Tibial artery (tissue), 4 donors: Measurements from ENCODE around the gene MS4A5.

Source experiments
- DNase-seq, 2 donors: peaks; one replicate each; pipeline ENCODE4 v3.0.0-alpha.2; 2019
- H3K27ac ChIP-seq, 2 donors: fragments of 200-600 bp; sonication (generic) in 1 of 2; 1 replicate in 1 of 2; 2 replicates in 1 of 2; pipeline ENCODE4 v1.5.1; 2018 to 2019; ENCODE audit warnings: mild to moderate bottlenecking in 1 of 2
- H3K27me3 ChIP-seq, 2 donors: fragments of 200-600 bp; sonication (generic) in 1 of 2; one replicate each; pipeline versions ENCODE4 v1.5.1 to v1.6.0; 2016 to 2019
- H3K36me3 ChIP-seq, 3 donors: fragments of 200-600 bp; sonication (generic) in 2 of 3; one replicate each; pipeline ENCODE4 v1.5.1; 2016 to 2019; ENCODE audit warnings: mild to moderate bottlenecking in 2 of 3
- H3K4me1 ChIP-seq, 4 donors: fragments of 200-600 bp; sonication (generic) in 2 of 4; 1 replicate in 3 of 4; 2 replicates in 1 of 4; pipeline ENCODE4 v1.5.1; 2016 to 2019
- H3K4me3 ChIP-seq, 2 donors: fragments of 200-600 bp; sonication (generic) in 1 of 2; 1 replicate in 1 of 2; 2 replicates in 1 of 2; pipeline ENCODE4 v1.5.1; 2018 to 2019; ENCODE audit warnings: mild to moderate bottlenecking in 2 of 2
- H3K9me3 ChIP-seq, 3 donors: fragments of 200-600 bp; sonication (generic) in 1 of 3; one replicate each; pipeline ENCODE4 v1.5.1; 2016 to 2019
- CTCF ChIP-seq, 2 experiments: fragments of 200-600 bp in 1 of 2; fragments of 450-650 bp in 1 of 2; IDR thresholded peaks; one replicate each; pipeline ENCODE4 v1.5.1; 2017 to 2019; ENCODE audit warnings: antibody characterized with exemption in 2 of 2, mild to moderate bottlenecking in 1 of 2, moderate library complexity in 1 of 2
- intact Hi-C: fragments of 100-400 bp; cut with DNase I; formaldehyde crosslinking; loops from one replicate; pipeline ENCODE4 v1.15.0; 2023; ENCODE audit warnings: low total_unique reads

The MS4A5 gene

GRCh38 chr11:60429272-60429671, at the start of gene MS4A5:
Gene MS4A5, plus strand, starts transcription at chr11:60429572. Its CDS starts 103 bp downstream, at chr11:60429675.
- H3K36me3 ChIP-seq = no peaks in the 10 kb centered on the region
- H3K9me3 ChIP-seq = no peaks in the 10 kb centered on the region
- intact Hi-C loops = no loop called here
- no peak for DNase-seq
- no peak within 1 kb of the TSS for H3K4me3 ChIP-seq
- TF ChIP-seq CTCF (IDR thresholded peaks at IDR 0.05) = no peak
- no peaks in the 10 kb centered on the region for H3K4me1 ChIP-seq
- H3K27me3 ChIP-seq = no peaks in the 10 kb centered on the region
- no peak within 1 kb of the TSS for H3K27ac ChIP-seq

GRCh38 chr11:60389279-60389910, 40.0 kb upstream of the MS4A5 start:
- Histone ChIP-seq H3K27ac (no peak overlapping the region), H3K4me1 (no peaks in the 10 kb centered on the region), H3K27me3 (no peaks in the 10 kb centered on the region), H3K4me3 (no peak overlapping the region), H3K36me3 (no peaks in the 10 kb centered on the region), H3K9me3 (no peaks in the 10 kb centered on the region)
- no peak for TF ChIP-seq CTCF (IDR thresholded peaks at IDR 0.05)
- no peak for DNase-seq
- intact Hi-C loops = no loop called here

- H3K4me3 ChIP-seq = no peak overlapping the region
- intact Hi-C loops = no loop called here
- DNase-seq = no peak
- no peaks in the 10 kb centered on the region for H3K36me3 ChIP-seq
- H3K9me3 ChIP-seq = no peaks in the 10 kb centered on the region
- no peak overlapping the region for H3K27ac ChIP-seq
- no peak for TF ChIP-seq CTCF (IDR thresholded peaks at IDR 0.05)
- no peaks in the 10 kb centered on the region for H3K4me1 ChIP-seq
- no peaks in the 10 kb centered on the region for H3K27me3 ChIP-seq
Observed at GRCh38 chr11:60390419-60390818, 39.0 kb upstream of the MS4A5 start.

GRCh38 chr11:60392361-60392760, 37.0 kb upstream of the MS4A5 start:
- Histone ChIP-seq H3K4me1 (no peaks in the 10 kb centered on the region), H3K27ac (no peak overlapping the region), H3K9me3 (no peaks in the 10 kb centered on the region), H3K27me3 (no peaks in the 10 kb centered on the region), H3K4me3 (no peak overlapping the region), H3K36me3 (no peaks in the 10 kb centered on the region)
- DNase-seq = no peak
- no peak for TF ChIP-seq CTCF (IDR thresholded peaks at IDR 0.05)
- intact Hi-C loops = no loop called here

GRCh38 chr11:60393016-60393415, 36.4 kb upstream of the MS4A5 start:
- Histone ChIP-seq H3K4me3 (no peak overlapping the region), H3K36me3 (no peaks in the 10 kb centered on the region), H3K27me3 (no peaks in the 10 kb centered on the region), H3K4me1 (no peaks in the 10 kb centered on the region), H3K27ac (no peak overlapping the region), H3K9me3 (no peaks in the 10 kb centered on the region)
- intact Hi-C loops = no loop called here
- TF ChIP-seq CTCF (IDR thresholded peaks at IDR 0.05) = no peak
- no peak for DNase-seq
